GM18502 (cell line): ENCODE measurements around the gene CDK3.
"Not testable (repeated sequence)": the region's sequence is repeated elsewhere in the genome, so short reads cannot be mapped to it uniquely, and the experiment has no call there.

ENCODE experiments used
- ATAC-seq: cut with Tn5 transposase; IDR thresholded peaks from one replicate; pipeline ENCODE4 v1.9.1; 2021; ENCODE audit warnings: mild to moderate bottlenecking; ENCODE audit not compliant: unreplicated experiment, poor library complexity

The CDK3 gene

DNA sequence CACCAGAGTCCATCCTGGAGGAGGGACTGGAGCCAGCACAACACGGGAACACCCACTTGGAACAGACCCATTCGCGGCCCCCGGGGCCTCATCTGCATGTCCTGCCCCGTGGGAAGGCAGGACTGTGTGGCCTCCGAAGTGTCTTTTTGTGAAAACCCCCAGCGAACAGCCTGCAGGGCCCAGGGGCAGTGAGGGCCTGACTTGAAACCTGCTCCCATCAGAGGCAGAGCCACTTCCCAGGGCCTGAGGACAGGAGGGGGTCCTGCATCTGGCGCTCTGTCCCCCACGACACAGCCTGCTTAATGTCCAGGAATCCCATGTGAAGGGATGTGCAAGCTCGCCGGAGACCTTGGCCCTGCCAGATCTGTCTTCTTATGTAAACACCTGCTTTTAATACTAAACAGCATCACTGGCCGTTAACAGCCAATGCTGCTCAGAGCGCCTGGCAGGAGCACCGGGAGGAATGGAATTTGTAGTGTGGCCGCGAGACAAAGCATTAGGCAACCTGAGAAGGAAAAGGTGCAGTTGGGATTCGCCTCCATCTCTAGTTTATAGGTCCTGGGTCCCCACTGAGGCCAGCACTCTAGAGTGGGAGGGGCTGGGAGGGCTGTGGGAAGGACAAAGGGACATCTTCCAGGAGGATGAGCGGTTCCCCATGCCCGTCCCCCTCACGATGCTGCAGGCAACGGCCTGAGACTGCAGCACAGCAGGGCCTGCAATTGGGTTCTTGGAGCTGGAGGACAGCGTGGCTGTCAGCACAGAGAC, 36.0 kb downstream of the CDK3 start:
- ATAC-seq, result no peak

DNA sequence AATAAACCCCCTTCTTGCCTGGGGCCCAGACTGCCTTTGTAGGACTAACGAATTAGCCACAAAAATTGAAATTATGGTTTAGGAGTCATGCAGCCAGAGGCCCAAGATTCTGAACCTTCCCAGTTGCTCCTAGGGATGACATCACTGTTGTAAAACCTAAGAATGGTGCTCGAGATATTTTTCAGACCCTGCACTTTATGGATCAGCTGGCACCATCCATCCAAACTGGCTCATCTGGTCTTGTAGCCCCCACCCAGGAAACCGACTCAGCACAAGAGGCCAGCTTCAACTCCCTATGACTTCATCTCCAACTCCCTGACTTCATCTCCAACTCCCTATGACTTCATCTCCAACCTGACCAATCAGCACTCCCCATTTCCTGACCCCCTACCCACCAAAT, 37.4 kb downstream of the CDK3 start:
- ATAC-seq, result no peak

DNA sequence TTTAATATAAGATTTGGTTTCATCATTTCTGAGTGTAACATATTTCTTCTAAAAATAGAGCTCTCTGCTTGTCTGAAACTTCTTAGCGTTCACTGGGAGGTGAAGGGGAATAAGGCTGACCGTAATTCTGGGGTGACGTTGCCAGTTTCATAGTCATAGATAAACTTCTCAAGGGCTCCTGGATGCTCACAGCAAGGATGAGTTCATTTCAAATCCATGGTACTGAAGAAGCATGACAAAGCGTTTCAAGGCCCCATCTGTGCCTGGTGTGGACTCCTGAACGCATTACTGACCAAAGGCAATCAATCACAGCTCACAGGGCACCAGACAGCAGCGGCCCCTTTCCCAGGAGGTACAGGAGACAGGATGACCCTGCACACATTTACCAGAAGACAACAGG, 38.5 kb downstream of the CDK3 start:
- no peak for ATAC-seq

DNA sequence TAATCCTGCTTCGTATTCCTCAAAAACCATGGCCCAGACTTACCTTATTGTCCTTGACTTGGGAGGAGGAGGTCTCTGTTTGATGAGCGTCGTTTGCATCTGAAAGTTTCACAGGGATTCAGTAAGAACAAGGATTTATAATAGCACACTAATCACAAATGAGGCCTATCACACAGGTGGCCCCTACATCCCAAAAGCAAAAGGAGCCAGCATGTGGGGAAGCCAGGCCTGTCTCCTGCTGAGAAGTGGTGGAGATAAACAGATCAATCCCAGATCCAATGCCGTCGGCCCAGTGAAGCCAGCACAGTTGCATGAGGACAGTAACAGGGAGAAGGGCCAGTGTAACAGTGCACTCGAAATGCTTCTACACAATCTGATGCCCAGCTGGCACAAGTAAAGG, 39.7 kb downstream of the CDK3 start:
- no peak for ATAC-seq

DNA sequence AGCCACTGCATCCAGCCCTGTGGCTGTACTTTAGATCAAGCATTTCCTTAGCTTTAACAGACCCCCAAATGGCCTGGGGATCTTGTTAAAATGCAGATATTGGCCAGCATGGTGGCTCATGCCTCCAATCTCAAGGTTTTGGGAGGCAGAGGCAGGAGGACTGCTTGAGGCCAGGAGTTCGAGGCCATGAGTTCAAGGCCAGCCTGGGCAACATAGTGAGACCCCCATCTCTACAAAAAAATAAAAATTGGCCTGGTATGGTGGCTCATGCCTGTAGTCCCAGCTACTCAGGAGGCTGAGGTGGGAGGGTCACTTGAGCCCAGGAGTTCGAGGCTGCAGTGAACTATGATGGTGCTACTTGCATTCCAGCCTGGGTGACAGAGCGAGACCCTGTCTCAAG, 42.2 kb downstream of the CDK3 start:
- ATAC-seq, result not testable (repeated sequence)

DNA sequence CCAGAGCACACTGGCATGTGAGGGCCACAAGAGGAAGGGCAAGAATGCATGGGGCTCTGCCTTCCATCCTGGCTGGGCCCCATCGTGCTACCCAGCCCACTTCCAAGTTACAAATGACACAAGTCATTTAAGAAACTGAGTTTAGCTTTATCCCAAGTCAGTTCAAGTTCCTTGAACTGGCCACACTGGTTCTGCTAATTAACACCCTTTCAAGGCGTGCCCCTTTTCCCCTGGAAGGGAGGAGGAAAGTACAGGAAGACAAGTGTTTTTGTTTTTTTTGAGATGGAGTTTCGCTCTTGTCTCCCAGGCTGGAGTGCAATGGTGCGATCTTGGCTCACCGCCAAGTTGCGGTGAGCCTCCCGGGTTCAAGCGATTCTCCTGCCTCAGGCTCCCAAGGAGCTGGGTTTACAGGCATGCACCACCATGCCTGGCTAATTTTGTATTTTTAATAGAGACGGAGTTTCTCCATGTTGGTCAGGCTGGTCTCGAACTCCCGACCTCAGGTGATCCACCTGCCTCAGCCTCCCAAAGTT, 43.9 kb downstream of the CDK3 start:
- not testable (repeated sequence) for ATAC-seq

DNA sequence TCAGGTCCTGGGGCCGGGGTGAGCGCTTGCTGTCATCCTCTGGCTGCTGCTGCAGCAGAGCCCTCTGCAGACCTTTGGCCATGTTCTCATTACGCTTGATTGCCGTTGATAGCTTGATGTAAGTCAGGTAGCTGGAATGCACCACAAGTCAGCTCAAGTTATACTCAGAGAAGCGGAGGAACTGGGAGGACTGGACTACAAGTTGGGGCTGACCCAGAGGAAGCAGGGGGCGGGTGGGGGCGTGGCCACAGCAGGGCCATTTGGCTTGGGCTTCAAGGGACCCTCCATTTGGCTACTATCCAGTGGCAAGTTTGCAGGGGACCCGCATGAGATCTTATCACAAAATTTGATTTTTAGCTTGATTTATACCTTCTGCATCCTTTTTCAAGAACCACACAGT, 45.4 kb downstream of the CDK3 start:
- ATAC-seq, result no peak

DNA sequence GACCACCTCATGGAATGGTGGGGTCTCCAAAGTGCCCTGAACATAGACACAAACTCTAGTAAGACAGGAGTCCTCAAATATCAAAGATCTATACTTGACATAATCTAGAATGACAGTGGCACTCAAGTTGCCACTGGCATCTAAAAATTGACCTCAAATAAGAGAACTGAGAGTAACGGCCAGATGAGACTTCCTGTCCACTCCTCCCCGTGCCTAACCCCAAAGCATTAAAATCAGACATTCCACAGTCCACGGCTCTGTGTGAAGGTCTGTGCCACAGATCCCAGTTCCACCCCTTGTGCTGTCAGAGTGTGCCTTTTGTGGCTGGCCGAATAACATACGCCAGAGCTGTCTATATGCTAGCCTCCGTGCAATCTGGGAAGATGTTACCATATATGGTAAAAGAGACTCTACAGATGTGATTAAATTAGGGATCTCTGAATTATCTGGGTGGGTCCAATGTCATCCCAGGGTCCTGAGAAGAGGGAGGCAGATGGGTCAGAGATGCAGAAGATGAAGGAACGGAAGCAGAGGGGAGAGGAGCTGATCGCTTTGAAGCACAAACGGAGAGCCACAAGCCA, 47.5 kb downstream of the CDK3 start:
- ATAC-seq, result no peak

DNA sequence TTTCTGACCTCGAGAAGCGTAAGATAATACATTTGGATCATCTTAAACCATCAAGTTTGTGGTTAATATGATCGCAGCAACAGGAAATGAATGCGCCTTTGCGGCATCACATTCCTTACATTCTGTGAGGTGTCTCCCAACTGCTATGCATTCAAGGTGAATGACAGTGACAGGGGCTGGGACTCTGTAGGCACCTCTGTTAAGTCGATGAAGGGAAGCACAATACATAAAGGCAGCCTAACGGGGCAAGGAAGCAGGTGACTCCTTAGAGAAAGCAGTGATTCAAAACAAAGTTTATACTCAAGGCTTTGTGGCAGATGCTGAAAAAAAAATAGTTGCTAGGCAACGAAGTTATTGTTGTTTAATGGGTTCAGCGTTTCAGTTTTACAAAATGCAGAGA, 48.1 kb downstream of the CDK3 start:
- ATAC-seq, result no peak

DNA sequence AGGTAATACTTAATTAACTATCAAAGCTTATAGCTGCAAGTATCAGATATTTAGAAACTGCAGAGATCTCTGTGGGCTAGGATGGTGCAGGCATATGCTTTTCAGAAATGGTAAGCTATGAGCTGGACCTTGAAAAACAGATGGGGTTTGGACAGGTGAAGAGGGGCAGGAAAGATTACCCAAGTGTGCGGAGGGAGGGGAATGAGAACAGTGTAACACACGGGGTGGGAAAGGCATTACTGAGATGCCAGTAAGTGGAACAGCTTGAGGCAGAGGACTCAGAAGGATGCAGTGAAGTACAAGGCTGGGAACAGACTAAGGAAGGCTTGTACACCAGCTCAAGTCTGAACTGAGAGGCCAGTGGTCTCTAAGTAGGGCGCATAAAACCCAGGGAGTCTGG, 48.6 kb downstream of the CDK3 start:
- no peak for ATAC-seq

DNA sequence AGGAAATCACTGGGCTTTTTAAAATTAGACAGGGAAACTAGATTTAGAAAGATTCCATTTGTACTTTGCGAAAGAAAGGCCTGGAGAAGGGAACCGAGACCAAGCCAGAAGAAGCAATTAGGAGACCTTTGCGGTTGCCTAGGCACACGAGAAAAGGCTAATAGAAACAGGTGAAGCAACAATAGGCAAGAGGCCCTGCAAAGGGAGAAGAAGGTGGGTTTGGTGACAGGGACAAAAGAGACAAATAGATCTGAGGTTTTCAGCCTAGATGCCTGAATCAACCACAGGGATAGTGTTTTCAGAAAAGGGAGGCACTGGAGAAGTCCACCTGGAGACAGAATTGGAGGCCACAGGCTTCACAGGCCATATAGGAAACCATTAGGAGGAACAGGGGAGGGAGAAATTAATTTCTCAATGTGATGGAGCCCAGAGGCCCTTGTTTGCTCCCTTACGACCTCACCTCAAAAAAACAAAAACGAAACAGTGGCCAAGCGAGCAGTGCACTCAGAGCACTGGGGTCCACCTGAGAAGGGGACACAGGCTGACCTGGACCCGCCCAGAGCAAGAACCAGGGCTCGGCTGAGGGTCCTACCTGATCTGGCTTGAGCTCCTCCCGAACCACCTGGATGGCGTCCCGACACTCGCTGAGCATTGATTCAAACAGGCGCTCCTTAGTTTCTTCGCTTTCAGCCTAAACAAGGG, 49.3 kb downstream of the CDK3 start:
- no peak for ATAC-seq

DNA sequence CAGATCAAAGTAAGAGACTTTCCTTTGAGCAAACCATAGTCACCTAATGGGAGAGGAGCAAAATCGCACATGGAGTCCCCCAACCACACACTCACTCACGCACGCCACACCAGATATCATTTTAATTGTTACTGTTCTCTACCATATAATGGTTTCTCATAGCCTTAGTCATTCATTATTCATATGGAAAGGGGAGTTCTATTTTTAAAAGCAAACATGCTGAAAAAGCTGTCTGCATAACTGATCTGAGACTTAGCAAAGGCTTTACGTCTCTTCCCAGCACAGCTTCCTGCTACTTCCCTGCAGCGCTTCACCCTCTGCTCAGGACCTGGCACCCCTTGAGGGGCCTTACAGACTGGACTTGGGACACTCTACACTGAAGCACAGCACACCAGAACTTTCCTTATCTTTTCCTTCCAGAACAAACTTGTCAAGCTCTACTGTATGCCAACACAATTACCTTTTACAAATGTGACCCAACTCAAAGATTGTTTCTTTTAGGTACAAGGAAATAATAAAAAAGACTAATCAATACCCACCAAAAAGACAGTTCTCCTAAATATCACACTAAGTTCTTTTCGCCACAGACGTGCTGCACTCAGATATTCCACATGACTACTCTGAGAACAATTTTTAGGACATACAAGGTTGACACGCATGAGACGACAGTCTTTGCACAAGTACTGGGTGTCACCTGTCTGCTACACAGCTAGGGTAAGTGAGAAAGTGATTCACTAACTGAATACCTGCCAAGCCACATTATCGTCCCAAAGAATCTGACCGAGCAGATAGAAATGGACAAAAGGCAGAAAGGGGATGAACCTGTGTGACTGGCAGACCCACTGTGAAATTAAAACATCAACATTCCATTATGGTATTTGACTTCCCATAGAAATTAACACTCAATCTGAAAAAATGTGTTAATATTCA, 50.1 kb downstream of the CDK3 start:
- ATAC-seq, result no peak

DNA sequence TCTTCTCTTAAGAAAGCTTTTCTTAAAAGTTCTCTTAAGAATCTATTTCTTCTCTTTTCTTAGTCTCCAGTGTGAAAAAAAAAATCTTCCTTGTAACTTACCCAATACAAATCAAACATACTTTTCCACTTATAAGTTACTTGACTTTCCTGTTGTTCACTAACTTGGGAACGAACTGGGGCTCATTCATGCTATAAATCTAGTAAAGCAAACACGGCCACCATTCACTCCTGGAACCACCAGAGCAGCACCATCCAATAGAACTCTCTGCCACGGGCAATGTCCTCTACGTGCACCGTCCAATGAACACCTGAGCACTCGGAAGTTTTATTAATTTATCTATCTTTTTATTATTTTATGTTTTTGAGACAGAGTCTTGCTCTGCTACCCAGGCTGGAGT, 50.9 kb downstream of the CDK3 start:
- ATAC-seq, result no peak

DNA sequence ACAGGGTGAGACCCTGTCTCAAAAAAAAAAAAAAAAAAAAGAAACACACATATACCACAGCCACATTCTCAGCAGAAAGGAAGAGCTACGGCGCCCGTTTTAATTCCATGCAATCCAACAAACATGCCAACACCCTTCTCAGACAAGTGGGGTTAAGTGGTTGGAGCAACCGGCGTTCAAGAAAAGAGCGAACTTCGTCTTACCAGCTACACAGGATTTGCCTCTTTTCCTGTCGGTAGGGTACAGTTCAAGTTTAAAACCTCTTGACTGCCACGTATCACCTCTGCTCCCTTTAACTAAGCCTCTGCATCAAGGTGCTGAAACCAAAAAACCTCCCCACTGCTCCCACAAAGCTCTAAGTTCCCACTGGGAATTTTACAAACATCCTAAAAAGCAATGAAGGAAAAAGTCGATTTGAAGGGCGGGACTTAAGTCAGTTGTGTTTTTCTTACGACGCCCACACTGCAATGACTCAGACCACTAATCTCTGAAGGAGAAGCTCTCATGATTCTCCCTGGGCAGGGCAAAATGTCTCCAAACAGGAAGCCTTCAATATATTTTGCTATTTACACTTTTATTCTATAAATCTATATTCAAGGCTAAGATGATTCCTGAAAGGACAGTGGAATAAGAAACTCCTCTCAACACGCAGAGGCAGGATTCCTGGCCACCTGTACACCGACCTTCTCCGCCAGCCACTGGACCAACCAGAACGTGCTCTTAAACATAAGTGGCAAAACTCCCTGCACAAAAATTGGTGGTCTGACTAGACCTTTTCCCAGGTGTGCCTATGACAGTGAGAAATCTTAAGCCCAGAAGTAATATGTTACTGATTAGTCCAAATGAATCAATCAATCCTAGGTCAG, 52.8 kb downstream of the CDK3 start:
- ATAC-seq, result no peak

DNA sequence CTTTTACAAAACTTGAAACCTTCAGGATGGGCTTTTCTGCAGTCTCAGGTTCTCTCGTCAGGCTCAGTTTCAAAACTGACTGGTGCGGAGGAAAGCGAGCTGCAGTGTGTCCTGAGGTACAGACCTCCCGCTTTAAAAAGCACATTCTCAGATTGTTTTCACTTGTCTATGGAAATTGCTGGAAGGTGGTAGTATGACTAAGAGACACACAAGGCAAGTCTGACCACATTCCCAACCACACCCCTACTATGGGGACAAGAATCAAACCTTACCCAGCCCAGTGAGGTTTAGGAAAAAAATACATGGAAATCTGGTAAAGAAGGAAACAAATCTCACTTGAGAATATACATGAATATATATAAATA, 53.4 kb downstream of the CDK3 start:
- no peak for ATAC-seq
